ENCODE measurements around the gene IGFBPL1.
"Not testable (repeated sequence)": the region's sequence is repeated elsewhere in the genome, so short reads cannot be mapped to it uniquely, and the experiment has no call there.

IGFBPL1 gene

GRCh38 chr9:38423973-38424843 is at the start of gene IGFBPL1:
Gene IGFBPL1 (minus strand): TSS chr9:38424454. CDS start chr9:38424424, 30 bp downstream.
- FAIRE-seq, result no peak
- DNase-seq (ENCODE audit: insufficient read length, low spot score), result no peak
- TF ChIP-seq POLR2A (IDR thresholded peaks at IDR 0.05; ENCODE audit: low read depth, low read length), result no peak

- not testable (repeated sequence) for DNase-seq (ENCODE audit: insufficient read length, low spot score); FAIRE-seq
These were observed 48.5 kb upstream of the IGFBPL1 start for GRCh38 chr9:38472583-38473249.

- TF ChIP-seq POLR2A (IDR thresholded peaks at IDR 0.05; ENCODE audit: low read depth, low read length), result no peak
- FAIRE-seq, result no peak
- DNase-seq (ENCODE audit: insufficient read length, low spot score), result no peak
These were observed 43.1 kb upstream of the IGFBPL1 start for GRCh38 chr9:38467404-38467803.

GRCh38 chr9:38453835-38454234 is 29.6 kb upstream of the IGFBPL1 start:
- no peak for TF ChIP-seq POLR2A (IDR thresholded peaks at IDR 0.05; ENCODE audit: low read depth, low read length)
- FAIRE-seq (no peak), DNase-seq (ENCODE audit: insufficient read length, low spot score) (no peak)

- TF ChIP-seq POLR2A (IDR thresholded peaks at IDR 0.05; ENCODE audit: low read depth, low read length), result no peak
- no peak for FAIRE-seq
- DNase-seq (ENCODE audit: insufficient read length, low spot score), result no peak
These were observed 26.9 kb upstream of the IGFBPL1 start for GRCh38 chr9:38451162-38451561.

GRCh38 chr9:38447703-38448102 is 23.4 kb upstream of the IGFBPL1 start:
- DNase-seq (ENCODE audit: insufficient read length, low spot score) (no peak), FAIRE-seq (no peak)
- no peak for TF ChIP-seq POLR2A (IDR thresholded peaks at IDR 0.05; ENCODE audit: low read depth, low read length)

GRCh38 chr9:38445154-38446043 is 21.1 kb upstream of the IGFBPL1 start:
- DNase-seq (ENCODE audit: insufficient read length, low spot score), result no peak
- FAIRE-seq, result no peak
- no peak for TF ChIP-seq POLR2A (IDR thresholded peaks at IDR 0.05; ENCODE audit: low read depth, low read length)

- FAIRE-seq, result no peak
- TF ChIP-seq POLR2A (IDR thresholded peaks at IDR 0.05; ENCODE audit: low read depth, low read length), result no peak
- no peak for DNase-seq (ENCODE audit: insufficient read length, low spot score)
These were observed 19.3 kb upstream of the IGFBPL1 start for GRCh38 chr9:38443597-38443996.

- no peak for TF ChIP-seq POLR2A (IDR thresholded peaks at IDR 0.05; ENCODE audit: low read depth, low read length)
- FAIRE-seq (no peak), DNase-seq (ENCODE audit: insufficient read length, low spot score) (no peak)
These were observed 18.9 kb upstream of the IGFBPL1 start for GRCh38 chr9:38443181-38443580.

- FAIRE-seq (no peak), DNase-seq (ENCODE audit: insufficient read length, low spot score) (no peak)
- TF ChIP-seq POLR2A (IDR thresholded peaks at IDR 0.05; ENCODE audit: low read depth, low read length), result no peak
These were observed 18.3 kb upstream of the IGFBPL1 start for GRCh38 chr9:38442473-38443096.

GRCh38 chr9:38441347-38442085 is 17.3 kb upstream of the IGFBPL1 start:
- DNase-seq (ENCODE audit: insufficient read length, low spot score) (no peak), FAIRE-seq (no peak)
- TF ChIP-seq POLR2A (IDR thresholded peaks at IDR 0.05; ENCODE audit: low read depth, low read length), result no peak

GRCh38 chr9:38440516-38440915 is 16.3 kb upstream of the IGFBPL1 start:
- TF ChIP-seq POLR2A (IDR thresholded peaks at IDR 0.05; ENCODE audit: low read depth, low read length), result no peak
- DNase-seq (ENCODE audit: insufficient read length, low spot score) (no peak), FAIRE-seq (no peak)

GRCh38 chr9:38439916-38440301 is 15.7 kb upstream of the IGFBPL1 start:
- FAIRE-seq (no peak), DNase-seq (ENCODE audit: insufficient read length, low spot score) (no peak)
- no peak for TF ChIP-seq POLR2A (IDR thresholded peaks at IDR 0.05; ENCODE audit: low read depth, low read length)
